IMR-90 (cell line): ENCODE results near the gene PAEP.

Experiments
- CTCF ChIP-seq: conservative IDR thresholded peaks from 2 replicates; pipeline ENCODE4 v1.5.1; 2012; ENCODE audit warnings: mild to moderate bottlenecking, low read depth, low read length, improper control_type of control experiment
- MAFK ChIP-seq: IDR thresholded peaks from 2 replicates; pipeline ENCODE4 v1.6.1; 2012; ENCODE audit warnings: low read depth, low read length, improper control_type of control experiment
- POLR2A ChIP-seq: IDR thresholded peaks from 2 replicates; pipeline ENCODE4 v1.6.1; 2012; ENCODE audit warnings: mild to moderate bottlenecking, low read depth, low read length

DNA sequence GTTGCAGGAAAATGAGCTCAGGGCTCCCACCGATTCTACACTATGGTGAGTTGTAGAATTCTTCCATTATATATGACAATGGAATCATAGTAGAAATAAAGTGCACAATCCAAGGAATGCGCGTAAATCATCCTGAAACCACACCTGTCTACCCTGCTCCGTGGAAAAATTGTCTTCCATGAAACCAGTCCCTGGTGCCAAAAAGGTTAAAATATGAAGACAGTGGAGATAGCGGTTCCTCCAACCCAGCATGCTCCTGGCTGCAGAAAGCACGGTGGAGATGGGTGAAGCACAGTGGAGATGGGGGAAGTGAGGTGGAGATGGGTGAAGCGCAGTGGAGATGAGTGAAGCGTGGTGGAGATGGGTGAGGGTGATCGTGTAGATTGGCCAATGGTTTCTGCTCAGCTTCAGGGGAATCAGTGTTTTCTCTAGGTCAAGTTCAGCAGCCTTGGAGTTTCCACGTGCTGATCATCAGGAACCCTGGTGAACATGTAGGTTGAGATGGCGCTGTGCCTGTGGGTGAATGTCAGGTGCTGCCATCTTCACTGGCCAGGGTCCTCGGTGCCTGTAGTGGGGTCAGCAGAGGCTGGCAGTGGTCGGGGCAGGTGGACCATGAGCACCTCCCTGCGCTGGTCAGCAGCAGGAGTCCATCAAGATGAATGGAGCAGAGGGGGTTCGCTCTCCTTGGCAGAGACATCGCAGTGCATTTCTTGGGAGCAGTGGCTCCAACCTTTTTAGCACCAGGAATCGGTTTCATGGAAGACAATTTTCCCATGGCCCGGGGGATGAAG lies 20.3 kb downstream of the PAEP start:
- no peak for TF ChIP-seq MAFK
- no peak for TF ChIP-seq CTCF
- TF ChIP-seq POLR2A: no peak
